ENCODE data around the gene ATG2B.
A peak's percentile ranks its signal among the peaks of the same experiment; 100 is the strongest.

GRCh38 chr14:96394047-96394815 lies 31.1 kb upstream of the ATG2B start:
- TF ChIP-seq CTCF (conservative IDR thresholded peaks at IDR 0.05; ENCODE audit: low read length) (0 out of 2 replicates have a peak, but pooled peaks have one; percentile 28), EZH2phosphoT487 (IDR thresholded peaks at IDR 0.05; ENCODE audit: borderline replicate concordance, low read depth, low read length) (no peak)

Measured in OCI-LY7 (cell line).